ENCODE measurements around the gene SLC25A30.

SLC25A30 gene

GRCh38 chr13:45403081-45403480 is 15.1 kb downstream of the SLC25A30 start:
- Histone ChIP-seq H3K27me3 (ENCODE audit: control insufficient read depth, insufficient read depth, low read length) (no peaks in the 10 kb centered on the region), H3K79me2 (no peaks in the 10 kb centered on the region), H3K9me3 (ENCODE audit: control insufficient read depth, low read length) (no peaks in the 10 kb centered on the region), H3K27ac (no peak overlapping the region), H3K9ac (no peak overlapping the region), H3K4me1 (no peaks in the 10 kb centered on the region), H3K4me3 (ENCODE audit: low read depth, low read length) (no peak overlapping the region), H2AFZ (no peak overlapping the region), H3K4me2 (ENCODE audit: low read length) (no peak overlapping the region), H3K36me3 (ENCODE audit: control insufficient read depth, insufficient read depth, low read length) (no peaks in the 10 kb centered on the region)
- TF ChIP-seq CTCF (IDR thresholded peaks at IDR 0.05): no peak

GRCh38 chr13:45402641-45403040 is 15.5 kb downstream of the SLC25A30 start:
- no peak overlapping the region for H2AFZ ChIP-seq
- H3K9ac ChIP-seq: no peak overlapping the region
- H3K4me2 ChIP-seq (ENCODE audit: low read length): no peak overlapping the region
- no peaks in the 10 kb centered on the region for H3K4me1 ChIP-seq
- no peak overlapping the region for H3K27ac ChIP-seq
- no peaks in the 10 kb centered on the region for H3K36me3 ChIP-seq (ENCODE audit: control insufficient read depth, insufficient read depth, low read length)
- H3K9me3 ChIP-seq (ENCODE audit: control insufficient read depth, low read length): no peaks in the 10 kb centered on the region
- H3K79me2 ChIP-seq: no peaks in the 10 kb centered on the region
- H3K4me3 ChIP-seq (ENCODE audit: low read depth, low read length): no peak overlapping the region
- H3K27me3 ChIP-seq (ENCODE audit: control insufficient read depth, insufficient read depth, low read length): no peaks in the 10 kb centered on the region
- no peak for TF ChIP-seq CTCF (IDR thresholded peaks at IDR 0.05)

DNA sequence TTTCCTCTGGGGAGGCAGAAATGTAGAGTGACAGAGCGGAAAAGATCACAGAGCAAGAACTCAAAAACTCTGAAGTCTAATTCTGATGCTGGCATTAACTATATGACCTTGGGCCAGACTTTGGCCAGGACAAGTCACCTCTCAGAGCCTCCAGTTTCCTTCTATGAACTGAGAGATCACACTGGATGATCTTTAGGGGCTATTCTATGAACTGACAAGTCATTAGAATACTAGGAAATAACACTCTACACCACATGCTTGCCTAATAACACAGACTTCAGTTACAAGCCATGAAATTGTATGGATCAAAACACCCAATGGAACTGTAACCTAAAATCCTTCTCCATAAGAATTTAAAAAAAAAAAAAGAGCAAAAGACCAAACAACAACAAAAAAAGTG is 16.9 kb downstream of the SLC25A30 start:
- no peaks in the 10 kb centered on the region for H3K36me3 ChIP-seq (ENCODE audit: control insufficient read depth, insufficient read depth, low read length)

DNA sequence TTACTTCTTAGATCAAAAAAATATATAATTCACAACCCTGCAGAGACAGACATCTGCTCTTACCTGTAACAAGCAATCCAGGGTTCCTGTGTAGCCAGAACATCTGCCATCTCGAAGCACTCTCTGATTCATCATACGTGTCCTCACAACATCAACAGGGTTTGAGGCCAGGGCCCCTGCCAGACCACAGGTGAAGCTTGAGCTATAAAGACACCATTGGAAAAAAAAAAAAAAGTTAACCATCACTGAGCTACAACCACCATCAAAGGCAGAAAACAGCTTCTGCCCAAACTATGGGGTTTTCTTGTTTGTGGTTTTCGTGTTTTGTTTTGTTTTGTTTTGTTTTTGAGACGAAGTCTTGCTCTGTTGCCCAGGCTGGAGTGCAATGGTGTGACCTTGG is 19.3 kb downstream of the SLC25A30 start:
- no peaks in the 10 kb centered on the region for H3K79me2 ChIP-seq
- TF ChIP-seq CTCF (IDR thresholded peaks at IDR 0.05): no peak
- H3K4me2 ChIP-seq (ENCODE audit: low read length): no peak overlapping the region
- H3K9ac ChIP-seq: no peak overlapping the region
- H3K36me3 ChIP-seq (ENCODE audit: control insufficient read depth, insufficient read depth, low read length): no peaks in the 10 kb centered on the region
- H3K4me1 ChIP-seq: peaks cover 10% of the 10 kb centered on the region
- H3K4me3 ChIP-seq (ENCODE audit: low read depth, low read length): no peak overlapping the region
- no peaks in the 10 kb centered on the region for H3K9me3 ChIP-seq (ENCODE audit: control insufficient read depth, low read length)
- no peak overlapping the region for H3K27ac ChIP-seq
- H3K27me3 ChIP-seq (ENCODE audit: control insufficient read depth, insufficient read depth, low read length): no peaks in the 10 kb centered on the region
- no peak overlapping the region for H2AFZ ChIP-seq

More for the DNA sequence above, 16.9 kb downstream of the SLC25A30 start:
- no peak overlapping the region for H3K27ac ChIP-seq
- no peak overlapping the region for H3K4me3 ChIP-seq (ENCODE audit: low read depth, low read length)
- H2AFZ ChIP-seq: no peak overlapping the region
- peaks cover 6% of the 10 kb centered on the region for H3K4me1 ChIP-seq
- TF ChIP-seq CTCF (IDR thresholded peaks at IDR 0.05): no peak
- no peaks in the 10 kb centered on the region for H3K79me2 ChIP-seq
- no peaks in the 10 kb centered on the region for H3K9me3 ChIP-seq (ENCODE audit: control insufficient read depth, low read length)
- no peak overlapping the region for H3K9ac ChIP-seq
- no peak overlapping the region for H3K4me2 ChIP-seq (ENCODE audit: low read length)
- H3K27me3 ChIP-seq (ENCODE audit: control insufficient read depth, insufficient read depth, low read length): no peaks in the 10 kb centered on the region

DNA sequence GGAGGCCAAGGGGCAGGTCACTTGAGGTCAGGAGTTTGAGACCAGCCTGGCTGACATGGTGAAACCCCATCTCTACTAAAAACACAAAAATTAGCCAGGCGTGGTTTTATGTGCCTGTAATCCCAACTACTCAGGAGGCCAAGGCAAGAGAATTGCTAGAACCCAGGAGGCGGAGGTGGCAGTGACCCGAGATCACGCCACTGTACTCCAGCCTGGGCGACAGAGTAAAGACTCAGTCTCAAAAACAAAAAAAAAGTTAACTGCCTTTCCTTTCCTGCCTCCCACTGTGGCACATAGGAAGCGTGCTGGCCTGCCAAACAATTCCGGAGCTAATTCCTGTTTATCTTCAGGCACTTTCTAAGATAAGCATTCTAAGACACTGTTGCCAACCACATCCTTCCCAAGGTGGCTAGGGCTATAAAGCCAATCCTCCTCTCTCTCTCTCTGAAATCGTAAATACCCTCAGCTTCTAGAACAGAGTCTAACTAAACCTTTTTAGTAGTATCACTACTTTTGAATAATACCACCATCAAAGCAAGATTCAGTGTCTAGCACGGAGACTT is 21.6 kb downstream of the SLC25A30 start:
- H2AFZ ChIP-seq: no peak overlapping the region
- H3K4me2 ChIP-seq (ENCODE audit: low read length): no peak overlapping the region
- H3K4me1 ChIP-seq: peaks cover 10% of the 10 kb centered on the region
- no peak for TF ChIP-seq CTCF (IDR thresholded peaks at IDR 0.05)
- H3K4me3 ChIP-seq (ENCODE audit: low read depth, low read length): no peak overlapping the region
- H3K9ac ChIP-seq: no peak overlapping the region
- H3K36me3 ChIP-seq (ENCODE audit: control insufficient read depth, insufficient read depth, low read length): no peaks in the 10 kb centered on the region
- H3K9me3 ChIP-seq (ENCODE audit: control insufficient read depth, low read length): no peaks in the 10 kb centered on the region
- H3K79me2 ChIP-seq: no peaks in the 10 kb centered on the region
- no peaks in the 10 kb centered on the region for H3K27me3 ChIP-seq (ENCODE audit: control insufficient read depth, insufficient read depth, low read length)
- H3K27ac ChIP-seq: no peak overlapping the region

All from parathyroid adenoma (tissue), 2 donors.